OCI-LY7 (cell line): ENCODE measurements around the gene ADAMTSL3. TPM values are rescaled to one million over a fixed set of nuclear protein-coding genes. Genes with fewer than 3 reads are reported as not detected.

Experiments used
- BruUV-seq: library from RNA; stranded (reverse); fragments of 400-500 nt; replicated peaks from 2 replicates; lab custom pipeline; 2021; lab: Mats Ljungman, UMichigan
- CTCF ChIA-PET: fragments of 300-600 bp; sonication (Branson Sonifier 250); formaldehyde crosslinking; loops from one replicate; lab custom pipeline; 2022; ENCODE audit warnings: antibody characterized with exemption; ENCODE audit not compliant: unreplicated experiment; lab: Charles Lee
- POLR2A ChIA-PET: fragments of 300-600 bp; sonication (Branson Sonifier 250); formaldehyde crosslinking; loops from one replicate; lab custom pipeline; 2022; ENCODE audit warnings: antibody characterized with exemption; lab: Charles Lee
- DNase-seq: peaks from one replicate; pipeline ENCODE4 v3.0.0-alpha.2; 2015; ENCODE audit warnings: low spot score
- H2AFZ ChIP-seq: fragments of 200-600 bp; sonication (generic), shearing (Covaris generic); 2 replicates; pipeline ENCODE4 v1.6.1; 2014; ENCODE audit warnings: mild to moderate bottlenecking, antibody characterized with exemption, low read length, moderate library complexity
- H3K27ac ChIP-seq: fragments of 200-600 bp; sonication (generic); 2 replicates; pipeline ENCODE4 v1.5.1; 2014; ENCODE audit warnings: mixed run types, low read depth, mild to moderate bottlenecking, moderate library complexity, low read length, inconsistent platforms; ENCODE audit not compliant: poor library complexity, severe bottlenecking
- H3K36me3 ChIP-seq: fragments of 200-600 bp; sonication (generic); 2 replicates; pipeline ENCODE4 v1.6.1; 2014; ENCODE audit warnings: mild to moderate bottlenecking, antibody characterized with exemption, low read length, moderate library complexity, mixed read lengths; ENCODE audit not compliant: insufficient read depth
- H3K4me1 ChIP-seq: fragments of 200-600 bp; sonication (generic); 2 replicates; pipeline ENCODE4 v1.5.1; 2014; ENCODE audit warnings: mild to moderate bottlenecking, low read length; ENCODE audit not compliant: insufficient read depth, poor library complexity, severe bottlenecking
- H3K4me2 ChIP-seq: fragments of 200-600 bp; sonication (generic); 2 replicates; pipeline ENCODE4 v1.6.1; 2014; ENCODE audit warnings: mild to moderate bottlenecking, low read length
- H3K4me3 ChIP-seq: fragments of 200-600 bp; sonication (generic); 2 replicates; pipeline ENCODE4 v1.5.1; 2014; ENCODE audit warnings: mild to moderate bottlenecking, low read depth, low read length; ENCODE audit not compliant: poor library complexity, severe bottlenecking
- H3K79me2 ChIP-seq: fragments of 200-600 bp; sonication (generic); 2 replicates; pipeline ENCODE4 v1.6.1; 2016; ENCODE audit warnings: low read depth, mild to moderate bottlenecking, low read length, moderate library complexity, mixed read lengths; ENCODE audit not compliant: insufficient read depth
- H3K9me2 ChIP-seq: fragments of 200-600 bp; sonication (generic); 2 replicates; pipeline ENCODE4 v1.6.1; 2016; ENCODE audit warnings: mild to moderate bottlenecking, low read length, mixed read lengths; ENCODE audit not compliant: insufficient read depth
- H3K9me3 ChIP-seq: fragments of 200-600 bp; sonication (generic); 2 replicates; pipeline ENCODE4 v1.6.1; 2014; ENCODE audit warnings: mild to moderate bottlenecking, mixed run types, low read length, mixed read lengths
- H4K20me1 ChIP-seq: fragments of 200-600 bp; sonication (generic); 2 replicates; pipeline ENCODE4 v1.6.1; 2014; ENCODE audit warnings: mild to moderate bottlenecking, antibody characterized with exemption, low read length, moderate library complexity, mixed read lengths; ENCODE audit not compliant: insufficient read depth
- EZH2phosphoT487 ChIP-seq: fragments of 200-600 bp; sonication (generic); IDR thresholded peaks from 2 replicates; pipeline ENCODE4 v1.6.1; 2018; ENCODE audit warnings: low read depth, borderline replicate concordance, mild to moderate bottlenecking, mixed run types, antibody characterized with exemption, low read length, moderate library complexity, mixed read lengths
- intact Hi-C: fragments of 100-400 bp; cut with micrococcal nuclease; formaldehyde crosslinking; loops from one replicate; pipeline ENCODE4 v1.10.0; 2022; ENCODE audit not compliant: unreplicated experiment
- total RNA-seq, 2 experiments: library from RNA; depleted of rRNA in 1 of 2; stranded (reverse); fragments of >200 nt in 1 of 2; shearing (Covaris generic) in 1 of 2; gene quantifications; 2 replicates each; pipeline ENCODE4 v1.2.3, GENCODE V29; 2014 to 2022
- TF ChIP-seq, protein P1 (sequence below): fragments of 200-600 bp; sonication (generic); conservative IDR thresholded peaks from 2 replicates; pipeline ENCODE4 v1.5.1; 2014; ENCODE audit warnings: mild to moderate bottlenecking, antibody characterized with exemption, low read length, moderate library complexity, mixed read lengths

The ADAMTSL3 gene
- total RNA-seq, 2 experiments from 2014 or later, result not detected

DNA sequence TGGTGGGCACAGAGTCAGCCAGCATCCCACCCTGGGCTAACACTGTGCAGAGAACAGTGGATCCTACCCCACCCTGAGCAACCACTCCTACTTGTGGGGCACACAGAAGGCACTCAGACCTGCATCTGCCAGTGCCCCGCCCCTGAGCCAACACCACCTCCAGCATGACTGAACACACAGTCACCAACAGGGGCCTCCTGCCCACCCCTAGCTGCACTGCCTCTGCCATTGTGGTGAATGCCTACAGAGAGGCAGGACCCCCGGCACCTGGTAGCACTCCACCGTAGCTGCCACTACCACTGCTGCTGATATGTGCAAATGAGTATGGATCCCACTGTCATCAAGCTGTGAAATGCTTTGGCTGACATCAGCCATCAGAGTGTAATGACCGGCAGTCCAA is 123.1 kb downstream of the ADAMTSL3 start:
- TF ChIP-seq, protein P1, sequence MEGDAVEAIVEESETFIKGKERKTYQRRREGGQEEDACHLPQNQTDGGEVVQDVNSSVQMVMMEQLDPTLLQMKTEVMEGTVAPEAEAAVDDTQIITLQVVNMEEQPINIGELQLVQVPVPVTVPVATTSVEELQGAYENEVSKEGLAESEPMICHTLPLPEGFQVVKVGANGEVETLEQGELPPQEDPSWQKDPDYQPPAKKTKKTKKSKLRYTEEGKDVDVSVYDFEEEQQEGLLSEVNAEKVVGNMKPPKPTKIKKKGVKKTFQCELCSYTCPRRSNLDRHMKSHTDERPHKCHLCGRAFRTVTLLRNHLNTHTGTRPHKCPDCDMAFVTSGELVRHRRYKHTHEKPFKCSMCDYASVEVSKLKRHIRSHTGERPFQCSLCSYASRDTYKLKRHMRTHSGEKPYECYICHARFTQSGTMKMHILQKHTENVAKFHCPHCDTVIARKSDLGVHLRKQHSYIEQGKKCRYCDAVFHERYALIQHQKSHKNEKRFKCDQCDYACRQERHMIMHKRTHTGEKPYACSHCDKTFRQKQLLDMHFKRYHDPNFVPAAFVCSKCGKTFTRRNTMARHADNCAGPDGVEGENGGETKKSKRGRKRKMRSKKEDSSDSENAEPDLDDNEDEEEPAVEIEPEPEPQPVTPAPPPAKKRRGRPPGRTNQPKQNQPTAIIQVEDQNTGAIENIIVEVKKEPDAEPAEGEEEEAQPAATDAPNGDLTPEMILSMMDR, result no peak
- no peak for TF ChIP-seq EZH2phosphoT487
- Histone ChIP-seq H3K36me3 (no peaks in the 10 kb centered on the region), H3K9me2 (no peaks in the 10 kb centered on the region), H4K20me1 (no peaks in the 10 kb centered on the region), H3K27ac (no peak overlapping the region), H3K4me1 (no peaks in the 10 kb centered on the region), H3K79me2 (no peaks in the 10 kb centered on the region), H2AFZ (no peak overlapping the region), H3K9me3 (no peaks in the 10 kb centered on the region), H3K4me2 (no peak overlapping the region), H3K4me3 (no peak overlapping the region)
- intact Hi-C loops, result no loop called here
- POLR2A ChIA-PET, result no interaction called here
- BruUV-seq, result no TSS peak
- DNase-seq, result no peak
- CTCF ChIA-PET, result no interaction called here

DNA sequence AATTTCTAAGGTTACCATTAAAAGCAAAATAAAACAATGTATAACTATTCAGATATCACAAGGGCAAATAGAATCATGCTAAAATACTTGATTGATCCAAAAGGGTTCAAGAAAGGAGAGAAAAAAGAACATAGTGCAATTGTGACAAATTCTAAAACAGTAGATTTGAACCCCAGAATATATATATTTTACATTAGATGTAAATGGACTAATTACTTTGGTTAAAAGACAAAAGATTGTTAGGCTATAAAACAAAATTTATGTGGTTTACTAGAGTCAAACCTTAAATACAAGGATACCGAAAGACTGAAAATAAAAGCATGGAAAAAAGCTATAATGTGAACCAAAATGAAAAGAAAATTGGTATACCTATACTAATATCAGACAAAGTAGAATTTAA is 129.3 kb downstream of the ADAMTSL3 start:
- Histone ChIP-seq H3K4me3 (no peak overlapping the region), H4K20me1 (no peaks in the 10 kb centered on the region), H2AFZ (no peak overlapping the region), H3K9me2 (no peaks in the 10 kb centered on the region), H3K9me3 (no peaks in the 10 kb centered on the region), H3K4me2 (no peak overlapping the region), H3K36me3 (no peaks in the 10 kb centered on the region), H3K4me1 (no peaks in the 10 kb centered on the region), H3K27ac (no peak overlapping the region), H3K79me2 (no peaks in the 10 kb centered on the region)
- POLR2A ChIA-PET, result no interaction called here
- TF ChIP-seq EZH2phosphoT487, result no peak
- TF ChIP-seq, protein P1, result no peak
- intact Hi-C loops, result no loop called here
- CTCF ChIA-PET, result no interaction called here
- no peak for DNase-seq
- BruUV-seq, result no TSS peak

DNA sequence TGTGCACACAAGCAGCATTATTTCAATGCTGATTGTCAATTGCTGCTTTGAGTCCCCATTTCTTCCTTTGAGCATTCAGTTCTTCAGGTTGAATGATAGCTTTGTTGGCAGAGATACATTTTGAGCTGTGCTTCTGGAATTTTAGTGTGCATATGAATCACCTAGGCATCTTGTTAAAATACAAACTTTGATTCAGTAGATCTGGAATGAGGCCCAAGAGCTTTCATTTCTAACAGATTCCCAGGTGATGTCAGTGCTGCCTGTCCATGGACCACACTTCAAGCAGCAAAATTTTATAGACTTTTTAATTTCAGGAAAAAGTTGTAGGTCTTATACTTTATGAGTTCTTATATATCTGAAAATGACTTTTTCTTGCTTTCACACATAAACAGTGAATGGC is 131.1 kb downstream of the ADAMTSL3 start:
- intact Hi-C loops, result no loop called here
- no peaks in the 10 kb centered on the region for H4K20me1 ChIP-seq
- H3K4me2 ChIP-seq, result no peak overlapping the region
- TF ChIP-seq, protein P1, result no peak
- no peak for TF ChIP-seq EZH2phosphoT487
- no peaks in the 10 kb centered on the region for H3K4me1 ChIP-seq
- CTCF ChIA-PET, result no interaction called here
- H3K27ac ChIP-seq, result no peak overlapping the region
- H2AFZ ChIP-seq, result no peak overlapping the region
- DNase-seq, result no peak
- H3K36me3 ChIP-seq, result no peaks in the 10 kb centered on the region
- no peaks in the 10 kb centered on the region for H3K9me3 ChIP-seq
- POLR2A ChIA-PET, result interaction anchor here (0.7 to 0.8 kb wide), 2 partner anchors 13 to 18 kb away, joined by 3 read pairs; no protein-coding TSS in a partner anchor
- no peak overlapping the region for H3K4me3 ChIP-seq
- H3K9me2 ChIP-seq, result no peaks in the 10 kb centered on the region
- H3K79me2 ChIP-seq, result no peaks in the 10 kb centered on the region
- no TSS peak for BruUV-seq
